ACHN (cell line): Measurements from ENCODE around the gene OR4Q2.
"Not testable (repeated sequence)": the region's sequence is repeated elsewhere in the genome, so short reads cannot be mapped to it uniquely, and the experiment has no call there.

ENCODE experiments used
- DNase-seq: peaks from one replicate; pipeline ENCODE4 v3.0.0-alpha.2; 2015
- in situ Hi-C: cut with HindIII; loops from 2 replicates; pipeline ENCODE4 v1.10.0; 2017; ENCODE audit warnings: low sequenced_read_pairs, low pct_ligation_motif_present, low pct_unique_long_range_greater_than_20kb

OR4Q2 gene

GRCh38 chr14:20001863-20002262 is at the start of gene OR4Q2:
OR4Q2 (plus strand) TSS chr14:20002163.
- no peak for DNase-seq
- in situ Hi-C loops = no loop called here

- in situ Hi-C loops, DNase-seq: not testable (repeated sequence)
Measured at GRCh38 chr14:19969735-19970134, 32.2 kb upstream of the OR4Q2 start.

- no peak for DNase-seq
- in situ Hi-C loops = no loop called here
Measured at GRCh38 chr14:19974844-19975243, 27.1 kb upstream of the OR4Q2 start.

- in situ Hi-C loops = no loop called here
- no peak for DNase-seq
Measured at GRCh38 chr14:19975291-19975690, 26.7 kb upstream of the OR4Q2 start, which contains the start of gene OR4K15. OR4K15 (plus strand) TSS chr14:19975591; CDS start chr14:19975591, 0 bp downstream.

GRCh38 chr14:19993438-19993837 is 8.5 kb upstream of the OR4Q2 start:
- in situ Hi-C loops = no loop called here
- DNase-seq = no peak

- DNase-seq = no peak
- in situ Hi-C loops = no loop called here
Measured at GRCh38 chr14:20002319-20002718, 356 bp downstream of the OR4Q2 start.

- DNase-seq = no peak
- in situ Hi-C loops = no loop called here
Measured at GRCh38 chr14:20008156-20008555, 6.2 kb downstream of the OR4Q2 start.

- no peak for DNase-seq
- in situ Hi-C loops = no loop called here
Measured at GRCh38 chr14:20019257-20019865, 17.4 kb downstream of the OR4Q2 start, which contains the start of gene OR4K14. OR4K14 (minus strand) TSS chr14:20019307; CDS start chr14:20015193, 4,114 bp downstream.

- DNase-seq = no peak
- in situ Hi-C loops = no loop called here
Measured at GRCh38 chr14:20031058-20031457, 29.1 kb downstream of the OR4Q2 start.

- DNase-seq = no peak
- in situ Hi-C loops = no loop called here
Measured at GRCh38 chr14:20035449-20035848, 33.5 kb downstream of the OR4Q2 start.

GRCh38 chr14:20035938-20036337 is 34.0 kb downstream of the OR4Q2 start, which contains the start of gene OR4K13:
OR4K13 (minus strand) TSS chr14:20036038; CDS start chr14:20034758, 1,280 bp downstream.
- DNase-seq = no peak
- in situ Hi-C loops = no loop called here

GRCh38 chr14:20044243-20044642 is 42.3 kb downstream of the OR4Q2 start:
- no peak for DNase-seq
- in situ Hi-C loops = no loop called here

GRCh38 chr14:20048202-20048601 is 46.2 kb downstream of the OR4Q2 start:
- no peak for DNase-seq
- in situ Hi-C loops = no loop called here
